ENCODE data around the gene NOS1AP. TPM values are rescaled to one million over a fixed set of nuclear protein-coding genes. Genes with fewer than 3 reads are reported as not detected.

NOS1AP gene
- total RNA-seq, 2 experiments from 2014 or later = 0.18 TPM

GRCh38 chr1:162256287-162256686, 186.8 kb downstream of the NOS1AP start:
- DNase-seq = no peak
- H3K9me3 Mint-ChIP-seq = no peaks in the 10 kb centered on the region
- H3K36me3 Mint-ChIP-seq (ENCODE audit: low read depth) = no peaks in the 10 kb centered on the region
- H3K4me1 Mint-ChIP-seq (ENCODE audit: low read depth) = no peaks in the 10 kb centered on the region
- no peak overlapping the region for H3K27ac Mint-ChIP-seq
- intact Hi-C loops (cut with micrococcal nuclease) = no loop called here
- H3K4me3 Mint-ChIP-seq = no peak overlapping the region
- no peak for TF ChIP-seq CTCF (IDR thresholded peaks at IDR 0.05)
- ATAC-seq = no peak
- ChIA-PET POLR2A (no interaction called here), CTCF (no interaction called here)
- H3K27me3 Mint-ChIP-seq = peaks cover 11% of the 10 kb centered on the region

- H3K27me3 Mint-ChIP-seq = peaks cover 17% of the 10 kb centered on the region
- no peaks in the 10 kb centered on the region for H3K36me3 Mint-ChIP-seq (ENCODE audit: low read depth)
- DNase-seq (no peak), ATAC-seq (no peak)
- ChIA-PET POLR2A (no interaction called here), CTCF (no interaction called here)
- H3K9me3 Mint-ChIP-seq = no peaks in the 10 kb centered on the region
- H3K4me1 Mint-ChIP-seq (ENCODE audit: low read depth) = no peaks in the 10 kb centered on the region
- intact Hi-C loops (cut with micrococcal nuclease) = no loop called here
- no peak for TF ChIP-seq CTCF (IDR thresholded peaks at IDR 0.05)
- no peak overlapping the region for H3K4me3 Mint-ChIP-seq
- H3K27ac Mint-ChIP-seq = no peak overlapping the region
These were observed 188.9 kb downstream of the NOS1AP start for GRCh38 chr1:162258394-162258793.

GRCh38 chr1:162259894-162260455, 190.5 kb downstream of the NOS1AP start:
- TF ChIP-seq CTCF (IDR thresholded peaks at IDR 0.05) = no peak
- Mint-ChIP-seq H3K36me3 (ENCODE audit: low read depth) (no peaks in the 10 kb centered on the region), H3K9me3 (no peaks in the 10 kb centered on the region), H3K27ac (no peak overlapping the region), H3K27me3 (peaks cover 17% of the 10 kb centered on the region), H3K4me3 (no peak overlapping the region), H3K4me1 (ENCODE audit: low read depth) (no peaks in the 10 kb centered on the region)
- ChIA-PET CTCF (interaction anchor here (1.0 kb wide), 1 partner anchor 20 kb away, joined by 3 read pairs; no protein-coding TSS in a partner anchor), POLR2A (no interaction called here)
- ATAC-seq (no peak), DNase-seq (no peak)
- intact Hi-C loops (cut with micrococcal nuclease) = no loop called here

GRCh38 chr1:162264108-162264507, 194.6 kb downstream of the NOS1AP start:
- DNase-seq (no peak), ATAC-seq (no peak)
- ChIA-PET POLR2A (no interaction called here), CTCF (no interaction called here)
- Mint-ChIP-seq H3K36me3 (ENCODE audit: low read depth) (no peaks in the 10 kb centered on the region), H3K9me3 (no peaks in the 10 kb centered on the region), H3K27ac (no peak overlapping the region), H3K27me3 (peaks cover 18% of the 10 kb centered on the region), H3K4me3 (no peak overlapping the region), H3K4me1 (ENCODE audit: low read depth) (no peaks in the 10 kb centered on the region)
- TF ChIP-seq CTCF (IDR thresholded peaks at IDR 0.05) = no peak
- intact Hi-C loops (cut with micrococcal nuclease) = no loop called here

- TF ChIP-seq CTCF (IDR thresholded peaks at IDR 0.05) = no peak
- H3K27ac Mint-ChIP-seq = no peak overlapping the region
- intact Hi-C loops (cut with micrococcal nuclease) = no loop called here
- ChIA-PET POLR2A (no interaction called here), CTCF (interaction anchor here (1.4 kb wide), 1 partner anchor 11 kb away, joined by 3 read pairs; no protein-coding TSS in a partner anchor)
- H3K27me3 Mint-ChIP-seq = peaks cover 15% of the 10 kb centered on the region
- DNase-seq = no peak
- no peak overlapping the region for H3K4me3 Mint-ChIP-seq
- no peak for ATAC-seq
- no peaks in the 10 kb centered on the region for H3K36me3 Mint-ChIP-seq (ENCODE audit: low read depth)
- no peaks in the 10 kb centered on the region for H3K4me1 Mint-ChIP-seq (ENCODE audit: low read depth)
- H3K9me3 Mint-ChIP-seq = no peaks in the 10 kb centered on the region
These were observed 196.5 kb downstream of the NOS1AP start for GRCh38 chr1:162265983-162266382.

Measured in activated CD8-positive, alpha-beta T cell treated with anti-CD3 and anti-CD28 coated beads for 36 hours (primary cell).